Endodermal cell (in vitro differentiated cells): Measurements from ENCODE around the gene RALGAPA1. TPM values are rescaled to one million over a fixed set of nuclear protein-coding genes. Genes with fewer than 3 reads are reported as not detected.

ENCODE experiments used
- DNase-seq: peaks from one replicate; pipeline ENCODE4 v3.0.0-alpha.2; 2017
- H3K27ac ChIP-seq: 2 replicates; pipeline ENCODE4 v1.5.1; 2013; ENCODE audit warnings: mild to moderate bottlenecking, low read depth, low read length, moderate library complexity
- H3K27me3 ChIP-seq: 2 replicates; pipeline ENCODE4 v1.6.1; 2013; ENCODE audit warnings: mild to moderate bottlenecking, low read length, moderate library complexity; ENCODE audit not compliant: insufficient read depth, control insufficient read depth, poor library complexity, severe bottlenecking
- H3K36me3 ChIP-seq: 2 replicates; pipeline ENCODE4 v1.7.0; 2013; ENCODE audit warnings: mild to moderate bottlenecking, low read length, moderate library complexity; ENCODE audit not compliant: control insufficient read depth, insufficient read depth
- H3K4me1 ChIP-seq: one replicate; pipeline ENCODE4 v1.7.0; 2013; ENCODE audit warnings: low read length; ENCODE audit not compliant: control insufficient read depth, insufficient read depth
- H3K4me3 ChIP-seq: 2 replicates; pipeline ENCODE4 v1.5.1; 2013; ENCODE audit warnings: mild to moderate bottlenecking, low read length, moderate library complexity
- H3K9ac ChIP-seq: 2 replicates; pipeline ENCODE4 v1.6.1; 2013; ENCODE audit warnings: mild to moderate bottlenecking, low read length, moderate library complexity; ENCODE audit not compliant: poor library complexity, severe bottlenecking; ENCODE audit errors: extremely low read depth
- H3K9me3 ChIP-seq: 2 replicates; pipeline ENCODE4 v1.6.1; 2013; ENCODE audit warnings: mild to moderate bottlenecking, low read length, moderate library complexity; ENCODE audit not compliant: control insufficient read depth
- H3K27ac Mint-ChIP-seq: 2 replicates; pipeline ENCODE4 v1.8.0; 2020; ENCODE audit warnings: mixed read lengths
- H3K27me3 Mint-ChIP-seq: 2 replicates; pipeline ENCODE4 v1.8.0; 2021; ENCODE audit warnings: mild to moderate bottlenecking, mixed read lengths; ENCODE audit not compliant: insufficient read depth
- H3K36me3 Mint-ChIP-seq: 2 replicates; pipeline ENCODE4 v1.8.0; 2020; ENCODE audit warnings: low read depth, mixed read lengths
- H3K4me1 Mint-ChIP-seq: 2 replicates; pipeline ENCODE4 v1.8.0; 2020; ENCODE audit warnings: mixed read lengths
- H3K4me3 Mint-ChIP-seq: 2 replicates; pipeline ENCODE4 v1.8.0; 2020; ENCODE audit warnings: mild to moderate bottlenecking, moderate library complexity, mixed read lengths
- H3K9me3 Mint-ChIP-seq: 2 replicates; pipeline ENCODE4 v1.8.0; 2020; ENCODE audit warnings: mild to moderate bottlenecking, mixed read lengths
- CTCF ChIP-seq: fragments of 200-600 bp; sonication (generic); conservative IDR thresholded peaks from 2 replicates; pipeline ENCODE4 v1.5.0; 2021; ENCODE audit warnings: antibody characterized with exemption, mild to moderate bottlenecking
- WGBS, 2 experiments: methylation state at CpG; one replicate each; pipeline versions ENCODE4 v1.1.5 to v1.1.7; 2013; ENCODE audit warnings: missing lambda C conversion rate in 2 of 2, mixed read lengths in 1 of 2; ENCODE audit not compliant: insufficient coverage in 1 of 2, insufficient read length in 1 of 2; 5-methylcytosine and 5-hydroxymethylcytosine counted together
- total RNA-seq, 2 donors: library from RNA; stranded (reverse); fragmentation: NEBNext Ultra II Directional in 1 of 2; extraction: Animal tissue kit (Norgen Biotek cat#: 25700) in 1 of 2; gene quantifications; 2 replicates in 1 of 2; 3 replicates in 1 of 2; pipeline ENCODE4 v1.2.1, GENCODE V29; 2021

Gene RALGAPA1
- total RNA-seq, 2 donors from 2014 or later: 31.2 to 36.3 TPM

- DNase-seq: no peak
- no peaks in the 10 kb centered on the region for H3K36me3 ChIP-seq
- H3K27ac ChIP-seq: no peak overlapping the region
- H3K27me3 ChIP-seq: no peaks in the 10 kb centered on the region
- Mint-ChIP-seq H3K9me3 (no peaks in the 10 kb centered on the region), H3K27me3 (no peaks in the 10 kb centered on the region), H3K36me3 (no peaks in the 10 kb centered on the region), H3K4me1 (no peaks in the 10 kb centered on the region), H3K4me3 (no peak overlapping the region), H3K27ac (no peak overlapping the region)
- H3K4me1 ChIP-seq: no peaks in the 10 kb centered on the region
- H3K4me3 ChIP-seq: no peak overlapping the region
- 82 to 83% methylated on average over 9 to 13 of the region's 13 CpGs for WGBS, 2 experiments
- no peak overlapping the region for H3K9ac ChIP-seq
- no peaks in the 10 kb centered on the region for H3K9me3 ChIP-seq
- TF ChIP-seq CTCF: peak; percentile 72
Observed at GRCh38 chr14:35818346-35819115, 9.4 kb upstream of the RALGAPA1 start.

GRCh38 chr14:35814371-35815005, 5.4 kb upstream of the RALGAPA1 start:
- TF ChIP-seq CTCF: peak; percentile 91
- H3K27ac Mint-ChIP-seq: no peak overlapping the region
- Histone ChIP-seq H3K27ac (no peak overlapping the region), H3K4me3 (no peak overlapping the region), H3K9ac (no peak overlapping the region), H3K9me3 (no peaks in the 10 kb centered on the region), H3K36me3 (no peaks in the 10 kb centered on the region), H3K27me3 (no peaks in the 10 kb centered on the region), H3K4me1 (no peaks in the 10 kb centered on the region)
- H3K4me1 Mint-ChIP-seq: no peaks in the 10 kb centered on the region
- H3K36me3 Mint-ChIP-seq: no peaks in the 10 kb centered on the region
- no peak overlapping the region for H3K4me3 Mint-ChIP-seq
- H3K9me3 Mint-ChIP-seq: no peaks in the 10 kb centered on the region
- no peaks in the 10 kb centered on the region for H3K27me3 Mint-ChIP-seq
- 47% methylated on average over 3 of the region's 3 CpGs; no CpG with 5 or more reads in 1 of the 2 experiments for WGBS, 2 experiments
- DNase-seq: peak; percentile 91

DNA sequence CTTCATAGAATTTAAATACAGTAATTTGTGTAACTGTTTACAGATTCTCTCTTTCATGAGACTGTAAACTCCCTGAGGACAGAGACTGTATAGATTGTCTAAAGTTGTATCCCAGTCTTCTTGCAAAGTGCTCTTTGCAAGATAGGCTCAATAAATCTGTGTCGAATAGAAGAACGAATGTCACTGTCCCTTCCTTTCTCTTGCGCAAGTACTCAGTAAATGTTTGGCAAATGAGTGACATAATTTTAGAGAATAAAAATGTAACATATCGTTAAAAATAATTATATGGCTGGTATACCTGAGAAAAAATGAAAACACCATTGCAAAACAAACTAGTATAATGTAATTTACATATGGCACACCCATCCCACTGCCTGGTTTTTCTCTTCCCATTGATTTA, 1.9 kb upstream of the RALGAPA1 start:
- Histone ChIP-seq H3K36me3 (no peaks in the 10 kb centered on the region), H3K27ac (no peak overlapping the region), H3K4me3 (no peak overlapping the region), H3K27me3 (no peaks in the 10 kb centered on the region), H3K4me1 (no peaks in the 10 kb centered on the region), H3K9me3 (no peaks in the 10 kb centered on the region), H3K9ac (no peak overlapping the region)
- Mint-ChIP-seq H3K27ac (no peak overlapping the region), H3K9me3 (no peaks in the 10 kb centered on the region), H3K36me3 (no peaks in the 10 kb centered on the region), H3K4me3 (no peak overlapping the region), H3K27me3 (no peaks in the 10 kb centered on the region), H3K4me1 (peaks cover 17% of the 10 kb centered on the region)
- 98% methylated on average over 2 of the region's 4 CpGs; no CpG with 5 or more reads in 1 of the 2 experiments for WGBS, 2 experiments
- TF ChIP-seq CTCF: no peak
- DNase-seq: no peak
